GM23338 (cell line): Measurements from ENCODE around the gene USP27X. TPM values are rescaled to one million over a fixed set of nuclear protein-coding genes. Genes with fewer than 3 reads are reported as not detected.

Experiments
- ATAC-seq: fragments of 200-7000 bp; cut with Tn5 transposase; 3 replicates; pipeline ENCODE4 v1.9.1; 2020
- DNase-seq: peaks from one replicate; pipeline ENCODE4 v3.0.0-alpha.2; 2015; ENCODE audit warnings: low spot score
- H2AFZ ChIP-seq: fragments of 200-600 bp; sonication (generic); 2 replicates; pipeline ENCODE4 v1.8.0; 2016; ENCODE audit warnings: antibody characterized with exemption, mild to moderate bottlenecking, moderate library complexity
- H3F3A ChIP-seq: fragments of 200-600 bp; sonication (generic); replicated peaks from 2 replicates; pipeline ENCODE4 v1.8.0; 2017; ENCODE audit warnings: antibody characterized with exemption, mixed run types, low read depth
- H3K27ac ChIP-seq: fragments of 200-600 bp; sonication (generic); 2 replicates; pipeline ENCODE4 v1.6.1; 2016; ENCODE audit warnings: low read depth
- H3K27me3 ChIP-seq: fragments of 200-600 bp; sonication (generic); 2 replicates; pipeline ENCODE4 v1.8.0; 2016; ENCODE audit warnings: mild to moderate bottlenecking, mixed run types, moderate library complexity; ENCODE audit not compliant: insufficient read depth
- H3K36me3 ChIP-seq: fragments of 200-600 bp; sonication (generic); 2 replicates; pipeline ENCODE4 v1.8.0; 2016; ENCODE audit warnings: mild to moderate bottlenecking; ENCODE audit not compliant: insufficient read depth
- H3K4me1 ChIP-seq: fragments of 200-600 bp; sonication (generic); 2 replicates; pipeline ENCODE4 v1.8.0; 2016; ENCODE audit warnings: mild to moderate bottlenecking, moderate library complexity; ENCODE audit not compliant: insufficient read depth
- H3K4me2 ChIP-seq: fragments of 200-600 bp; sonication (generic); 2 replicates; pipeline ENCODE4 v1.7.1; 2017; ENCODE audit warnings: mixed run types
- H3K4me3 ChIP-seq: fragments of 200-600 bp; sonication (generic); 2 replicates; pipeline ENCODE4 v1.6.1; 2016; ENCODE audit warnings: mixed run types
- H3K79me2 ChIP-seq: fragments of 200-600 bp; sonication (generic); replicated peaks from 2 replicates; pipeline ENCODE4 v1.8.0; 2017; ENCODE audit warnings: mild to moderate bottlenecking; ENCODE audit not compliant: insufficient read depth
- H3K9me2 ChIP-seq: fragments of 200-600 bp; sonication (generic); 2 replicates; pipeline ENCODE4 v1.8.0; 2017; ENCODE audit not compliant: insufficient read depth
- H4K20me1 ChIP-seq: fragments of 200-600 bp; sonication (generic); replicated peaks from 2 replicates; pipeline ENCODE4 v1.8.0; 2017; ENCODE audit warnings: mild to moderate bottlenecking; ENCODE audit not compliant: insufficient read depth
- H3K27ac Mint-ChIP-seq: 2 replicates; pipeline ENCODE4 v1.8.0; 2020; ENCODE audit warnings: inconsistent platforms, mild to moderate bottlenecking, moderate library complexity, mixed read lengths
- H3K27me3 Mint-ChIP-seq: 3 replicates; pipeline ENCODE4 v1.8.0; 2022; ENCODE audit warnings: low read depth, mild to moderate bottlenecking, moderate library complexity, mixed read lengths, inconsistent platforms; ENCODE audit not compliant: insufficient read depth, poor library complexity
- H3K36me3 Mint-ChIP-seq: 3 replicates; pipeline ENCODE4 v1.8.0; 2021; ENCODE audit warnings: low read depth, mild to moderate bottlenecking, inconsistent platforms, moderate library complexity, mixed read lengths
- H3K4me1 Mint-ChIP-seq: 3 replicates; pipeline ENCODE4 v1.8.0; 2020; ENCODE audit warnings: mild to moderate bottlenecking, inconsistent platforms, mixed read lengths
- H3K4me3 Mint-ChIP-seq: 3 replicates; pipeline ENCODE4 v1.8.0; 2021; ENCODE audit warnings: moderate library complexity, mild to moderate bottlenecking, inconsistent platforms, mixed read lengths
- H3K9me3 Mint-ChIP-seq: 3 replicates; pipeline ENCODE4 v1.8.0; 2020; ENCODE audit warnings: moderate library complexity, mild to moderate bottlenecking, inconsistent platforms, mixed read lengths
- CREB1 ChIP-seq: fragments of 250-450 bp; sonication (Bioruptor Pico); IDR thresholded peaks from 2 replicates; pipeline ENCODE4 v1.5.0; 2020; ENCODE audit warnings: low read depth, mild to moderate bottlenecking, moderate library complexity
- CTCF ChIP-seq, 2 experiments: fragments of 200-600 bp in 1 of 2; sonication (generic) in 1 of 2; conservative IDR thresholded peaks; 2 replicates each; pipeline versions ENCODE4 v1.5.1 to v1.6.1; 2016 to 2017; ENCODE audit warnings: antibody characterized with exemption in 2 of 2, low read depth in 2 of 2, mild to moderate bottlenecking in 2 of 2, moderate library complexity in 1 of 2
- ZNF331 ChIP-seq: fragments of 250-450 bp; sonication (Bioruptor Pico); IDR thresholded peaks from 2 replicates; pipeline ENCODE4 v1.5.0; 2020; ENCODE audit warnings: low read depth, mild to moderate bottlenecking, moderate library complexity
- polyA plus RNA-seq: library from polyadenylated mRNA; unstranded; fragments of >200 nt; fragmentation: Nextera tagmentation; extraction: Ambion mirVana; gene quantifications from 2 replicates; pipeline ENCODE4 v1.2.1, GENCODE V29; 2016
- total RNA-seq: library from RNA; depleted of rRNA; stranded (reverse); fragments of >200 nt; shearing (Covaris generic); gene quantifications from 2 replicates; pipeline ENCODE4 v1.2.3, GENCODE V29; 2014

The USP27X gene
- total and polyA plus RNA-seq, 2 experiments from 2014 or later: 1.1 to 5.0 TPM

- Mint-ChIP-seq H3K4me1 (peaks cover 7% of the 10 kb centered on the region; the same call in 2 of the 3 replicates), H3K27ac (no peak overlapping the region), H3K9me3 (no peaks in the 10 kb centered on the region), H3K36me3 (no peaks in the 10 kb centered on the region), H3K27me3 (peaks cover 4% of the 10 kb centered on the region), H3K4me3 (no peak overlapping the region)
- no peaks in the 10 kb centered on the region for H3K27me3 ChIP-seq
- no peaks in the 10 kb centered on the region for H3K79me2 ChIP-seq
- H3K4me3 ChIP-seq: no peak overlapping the region
- H2AFZ ChIP-seq: no peak overlapping the region
- H3K4me1 ChIP-seq: no peaks in the 10 kb centered on the region; the same call in 1 of the 2 replicates
- H3K36me3 ChIP-seq: no peaks in the 10 kb centered on the region
- DNase-seq (peak; percentile 59), ATAC-seq (peak; percentile 73)
- no peak overlapping the region for H3K4me2 ChIP-seq
- TF ChIP-seq CTCF (conservative IDR thresholded peaks at IDR 0.05; ENCODE audit: low read depth in 2 of 2) (peak; percentile 71 to 77), ZNF331 (CRISPR knock-in tag) (no peak)
- H3K27ac ChIP-seq: no peak overlapping the region
- no peaks in the 10 kb centered on the region for H3K9me2 ChIP-seq
- H3F3A ChIP-seq: no peaks in the 10 kb centered on the region
- no peaks in the 10 kb centered on the region for H4K20me1 ChIP-seq
Measured at GRCh38 chrX:49915361-49916222, 36.3 kb downstream of the USP27X start.

- H3K27ac Mint-ChIP-seq: no peak overlapping the region
- Histone ChIP-seq H3K36me3 (no peaks in the 10 kb centered on the region), H3K27ac (no peak overlapping the region), H3F3A (no peaks in the 10 kb centered on the region), H3K4me3 (no peak overlapping the region), H3K27me3 (peaks cover 16% of the 10 kb centered on the region), H3K9me2 (no peaks in the 10 kb centered on the region), H3K79me2 (no peaks in the 10 kb centered on the region), H3K4me1 (no peaks in the 10 kb centered on the region; the same call in none of the 2 replicates), H2AFZ (peak overlapping the region; percentile 86; the same call in 1 of the 2 replicates), H3K4me2 (no peak overlapping the region), H4K20me1 (no peaks in the 10 kb centered on the region)
- no peaks in the 10 kb centered on the region for H3K9me3 Mint-ChIP-seq
- H3K4me3 Mint-ChIP-seq: no peak overlapping the region
- H3K27me3 Mint-ChIP-seq: peaks cover 4% of the 10 kb centered on the region
- peaks cover under 1% of the 10 kb centered on the region; the same call in 1 of the 3 replicates for H3K36me3 Mint-ChIP-seq
- DNase-seq (peak; percentile 56), ATAC-seq (no peak)
- TF ChIP-seq CTCF (conservative IDR thresholded peaks at IDR 0.05; ENCODE audit: low read depth in 2 of 2) (peak; percentile 60 to 67), CREB1 (CRISPR knock-in tag) (no peak)
- peaks cover 17% of the 10 kb centered on the region for H3K4me1 Mint-ChIP-seq
Measured at GRCh38 chrX:49919617-49920016, 40.3 kb downstream of the USP27X start.
